Measurements from ENCODE around the gene HAL.

The HAL gene

DNA sequence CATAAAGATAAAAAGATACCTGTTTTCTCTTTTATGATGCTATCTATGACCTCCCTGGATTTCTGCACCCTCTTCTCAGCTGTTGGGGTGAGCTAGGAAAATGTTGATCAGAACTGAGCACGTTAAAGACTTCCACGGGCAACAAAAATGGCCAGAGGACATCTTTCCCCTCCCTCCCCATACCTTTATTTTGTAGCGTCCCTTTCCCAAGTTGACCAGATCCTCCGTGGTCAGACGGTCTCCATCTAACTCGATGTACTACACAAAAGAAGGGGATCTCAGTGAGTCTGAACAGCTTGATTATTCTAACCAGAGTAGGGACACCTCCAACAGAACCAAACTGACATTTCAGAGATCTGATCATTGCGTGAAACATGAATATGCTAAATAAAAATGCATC is 2.2 kb downstream of the HAL start:
- H3K27me3 ChIP-seq (ENCODE audit: control insufficient read depth in 1 of 2, insufficient read depth in 2 of 2, low read length in 2 of 2), result peaks cover 0 to 5% of the 10 kb centered on the region in 2 donors
- H3K27ac ChIP-seq (ENCODE audit: low read depth, low read length), result no peak overlapping the region
- H3K9ac ChIP-seq (ENCODE audit: low read depth in 1 of 2, low read length in 2 of 2), result no peak overlapping the region
- H3K36me3 ChIP-seq (ENCODE audit: control insufficient read depth in 1 of 2, insufficient read depth in 2 of 2, low read length in 2 of 2), result no peaks in the 10 kb centered on the region
- peaks cover 9 to 15% of the 10 kb centered on the region in 2 donors for H3K4me1 ChIP-seq (ENCODE audit: control insufficient read depth in 1 of 2, insufficient read depth in 2 of 2, low read length in 2 of 2)
- no peaks in the 10 kb centered on the region for H3K9me3 ChIP-seq (ENCODE audit: control insufficient read depth in 1 of 2, low read length in 2 of 2)
- H3K4me3 ChIP-seq (ENCODE audit: low read depth in 1 of 2, low read length in 2 of 2), result no peak overlapping the region

DNA sequence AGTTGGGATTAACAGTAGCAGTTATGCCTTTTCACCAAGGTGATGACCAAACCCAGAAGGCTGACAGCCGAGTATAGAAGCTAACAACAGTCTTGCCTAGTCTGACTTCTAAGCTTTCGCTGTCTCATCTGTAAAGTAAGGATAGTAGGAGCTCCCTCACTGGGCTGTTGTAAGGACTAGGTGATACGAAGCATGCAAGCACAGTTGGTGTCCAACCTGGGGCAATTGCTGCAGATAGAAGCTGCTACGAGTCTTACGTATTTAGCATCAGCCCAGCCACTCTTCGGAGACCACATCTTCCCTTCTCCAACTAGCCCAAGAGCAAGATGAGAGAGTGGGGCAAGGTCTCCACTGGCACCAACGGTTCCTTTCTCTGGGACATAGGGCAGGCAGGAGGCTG is 6.0 kb downstream of the HAL start:
- H3K9ac ChIP-seq (ENCODE audit: low read depth in 1 of 2, low read length in 2 of 2), result no peak overlapping the region
- H3K27ac ChIP-seq (ENCODE audit: low read depth, low read length), result no peak overlapping the region
- H3K27me3 ChIP-seq (ENCODE audit: control insufficient read depth in 1 of 2, insufficient read depth in 2 of 2, low read length in 2 of 2), result peaks cover 0 to 5% of the 10 kb centered on the region in 2 donors
- H3K36me3 ChIP-seq (ENCODE audit: control insufficient read depth in 1 of 2, insufficient read depth in 2 of 2, low read length in 2 of 2), result no peaks in the 10 kb centered on the region
- H3K9me3 ChIP-seq (ENCODE audit: control insufficient read depth in 1 of 2, low read length in 2 of 2), result no peaks in the 10 kb centered on the region
- no peaks in the 10 kb centered on the region for H3K4me1 ChIP-seq (ENCODE audit: control insufficient read depth in 1 of 2, insufficient read depth in 2 of 2, low read length in 2 of 2)
- H3K4me3 ChIP-seq (ENCODE audit: low read depth in 1 of 2, low read length in 2 of 2), result no peak overlapping the region

- Histone ChIP-seq H3K36me3 (ENCODE audit: control insufficient read depth in 1 of 2, insufficient read depth in 2 of 2, low read length in 2 of 2) (no peaks in the 10 kb centered on the region), H3K4me1 (ENCODE audit: control insufficient read depth in 1 of 2, insufficient read depth in 2 of 2, low read length in 2 of 2) (no peaks in the 10 kb centered on the region), H3K9me3 (ENCODE audit: control insufficient read depth in 1 of 2, low read length in 2 of 2) (no peaks in the 10 kb centered on the region), H3K4me3 (ENCODE audit: low read depth in 1 of 2, low read length in 2 of 2) (no peak overlapping the region), H3K27ac (ENCODE audit: low read depth, low read length) (no peak overlapping the region), H3K27me3 (ENCODE audit: control insufficient read depth in 1 of 2, insufficient read depth in 2 of 2, low read length in 2 of 2) (peaks cover 0 to 5% of the 10 kb centered on the region in 2 donors), H3K9ac (ENCODE audit: low read depth in 1 of 2, low read length in 2 of 2) (no peak overlapping the region)
Observed at GRCh38 chr12:95989504-95990123, 6.5 kb downstream of the HAL start.

- Histone ChIP-seq H3K27ac (ENCODE audit: low read depth, low read length) (no peak overlapping the region), H3K4me3 (ENCODE audit: low read depth in 1 of 2, low read length in 2 of 2) (no peak overlapping the region), H3K9me3 (ENCODE audit: control insufficient read depth in 1 of 2, low read length in 2 of 2) (no peaks in the 10 kb centered on the region), H3K4me1 (ENCODE audit: control insufficient read depth in 1 of 2, insufficient read depth in 2 of 2, low read length in 2 of 2) (no peaks in the 10 kb centered on the region), H3K9ac (ENCODE audit: low read depth in 1 of 2, low read length in 2 of 2) (no peak overlapping the region), H3K27me3 (ENCODE audit: control insufficient read depth in 1 of 2, insufficient read depth in 2 of 2, low read length in 2 of 2) (peaks cover 0 to 5% of the 10 kb centered on the region in 2 donors), H3K36me3 (ENCODE audit: control insufficient read depth in 1 of 2, insufficient read depth in 2 of 2, low read length in 2 of 2) (no peaks in the 10 kb centered on the region)
Observed at GRCh38 chr12:95988506-95989275, 7.5 kb downstream of the HAL start.

DNA sequence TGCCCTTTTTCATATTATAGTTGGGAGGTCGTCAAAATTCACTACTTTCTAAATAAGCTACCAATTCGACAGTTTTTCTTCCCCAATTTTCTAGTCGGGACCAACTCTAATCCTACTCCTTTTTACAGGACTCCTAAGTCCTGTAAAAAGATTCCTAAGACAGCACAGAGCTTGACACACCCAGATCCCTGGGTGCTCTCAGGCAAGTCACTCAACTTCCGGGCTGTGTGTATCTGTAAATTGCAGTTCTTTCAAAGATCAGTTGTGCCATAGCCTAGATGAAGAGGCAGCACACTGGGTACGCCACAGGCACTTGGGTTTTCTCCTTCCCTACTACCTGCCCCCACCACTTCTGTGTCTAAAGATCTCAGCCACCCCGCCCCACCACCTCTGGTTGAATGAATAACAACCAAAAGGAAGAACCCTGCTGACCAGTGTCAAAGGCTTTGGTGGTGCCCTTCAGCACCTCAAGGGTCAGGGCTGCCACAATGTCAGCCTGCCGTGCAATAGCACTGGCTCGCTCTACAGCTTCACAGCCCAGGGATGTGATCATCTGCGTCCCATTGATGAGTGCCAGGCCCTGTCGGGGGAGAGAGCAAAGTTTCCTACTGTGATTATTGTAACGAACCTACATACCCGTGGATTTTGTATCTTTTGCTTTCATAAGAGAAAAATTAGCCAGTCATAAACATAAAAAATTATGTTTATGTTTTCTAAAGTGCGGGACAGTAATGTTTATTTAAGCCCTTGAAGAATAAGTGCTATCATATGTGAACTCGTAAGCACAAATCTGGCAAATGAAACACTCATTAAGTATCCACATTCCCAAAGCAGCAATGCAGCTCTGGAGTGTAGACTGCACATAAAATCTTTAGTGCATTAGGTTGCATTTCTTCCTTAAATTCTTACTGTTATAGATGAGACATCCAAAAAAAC is 9.2 kb downstream of the HAL start:
- Histone ChIP-seq H3K36me3 (ENCODE audit: control insufficient read depth in 1 of 2, insufficient read depth in 2 of 2, low read length in 2 of 2) (no peaks in the 10 kb centered on the region), H3K4me3 (ENCODE audit: low read depth in 1 of 2, low read length in 2 of 2) (no peak overlapping the region), H3K9me3 (ENCODE audit: control insufficient read depth in 1 of 2, low read length in 2 of 2) (no peaks in the 10 kb centered on the region), H3K27ac (ENCODE audit: low read depth, low read length) (no peak overlapping the region), H3K27me3 (ENCODE audit: control insufficient read depth in 1 of 2, insufficient read depth in 2 of 2, low read length in 2 of 2) (peaks cover 0 to 5% of the 10 kb centered on the region in 2 donors), H3K9ac (ENCODE audit: low read depth in 1 of 2, low read length in 2 of 2) (no peak overlapping the region), H3K4me1 (ENCODE audit: control insufficient read depth in 1 of 2, insufficient read depth in 2 of 2, low read length in 2 of 2) (no peaks in the 10 kb centered on the region)

- H3K4me3 ChIP-seq (ENCODE audit: low read depth in 1 of 2, low read length in 2 of 2), result no peak overlapping the region
- no peak overlapping the region for H3K27ac ChIP-seq (ENCODE audit: low read depth, low read length)
- H3K9me3 ChIP-seq (ENCODE audit: control insufficient read depth in 1 of 2, low read length in 2 of 2), result no peaks in the 10 kb centered on the region
- no peaks in the 10 kb centered on the region for H3K4me1 ChIP-seq (ENCODE audit: control insufficient read depth in 1 of 2, insufficient read depth in 2 of 2, low read length in 2 of 2)
- H3K36me3 ChIP-seq (ENCODE audit: control insufficient read depth in 1 of 2, insufficient read depth in 2 of 2, low read length in 2 of 2), result no peaks in the 10 kb centered on the region
- no peak overlapping the region for H3K9ac ChIP-seq (ENCODE audit: low read depth in 1 of 2, low read length in 2 of 2)
- H3K27me3 ChIP-seq (ENCODE audit: control insufficient read depth in 1 of 2, insufficient read depth in 2 of 2, low read length in 2 of 2), result peaks cover 0 to 4% of the 10 kb centered on the region in 2 donors
Observed at GRCh38 chr12:95984682-95985081, 11.5 kb downstream of the HAL start.

DNA sequence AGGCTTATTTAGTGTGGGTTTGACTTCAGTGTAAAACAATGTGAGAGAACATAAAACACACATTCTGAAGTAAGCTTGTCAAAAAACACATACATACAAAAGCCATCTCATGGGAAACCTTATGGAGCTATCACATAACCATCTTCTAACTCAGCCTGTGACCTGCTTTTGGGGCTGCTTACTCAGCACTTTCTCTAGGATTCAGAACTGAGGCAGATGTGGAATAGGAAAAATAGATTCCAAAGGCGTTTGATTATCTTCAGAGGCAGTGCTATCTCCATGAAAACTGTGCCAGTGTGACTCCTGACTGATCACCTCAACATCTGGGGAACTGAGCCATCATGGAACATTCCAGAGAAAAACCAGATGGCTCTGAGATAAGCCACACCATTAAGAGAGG is 13.5 kb downstream of the HAL start:
- no peaks in the 10 kb centered on the region for H3K36me3 ChIP-seq (ENCODE audit: control insufficient read depth in 1 of 2, insufficient read depth in 2 of 2, low read length in 2 of 2)
- H3K4me3 ChIP-seq (ENCODE audit: low read depth in 1 of 2, low read length in 2 of 2), result no peak overlapping the region
- no peaks in the 10 kb centered on the region for H3K27me3 ChIP-seq (ENCODE audit: control insufficient read depth in 1 of 2, insufficient read depth in 2 of 2, low read length in 2 of 2)
- no peaks in the 10 kb centered on the region for H3K9me3 ChIP-seq (ENCODE audit: control insufficient read depth in 1 of 2, low read length in 2 of 2)
- no peak overlapping the region for H3K9ac ChIP-seq (ENCODE audit: low read depth in 1 of 2, low read length in 2 of 2)
- no peak overlapping the region for H3K27ac ChIP-seq (ENCODE audit: low read depth, low read length)
- H3K4me1 ChIP-seq (ENCODE audit: control insufficient read depth in 1 of 2, insufficient read depth in 2 of 2, low read length in 2 of 2), result no peaks in the 10 kb centered on the region

DNA sequence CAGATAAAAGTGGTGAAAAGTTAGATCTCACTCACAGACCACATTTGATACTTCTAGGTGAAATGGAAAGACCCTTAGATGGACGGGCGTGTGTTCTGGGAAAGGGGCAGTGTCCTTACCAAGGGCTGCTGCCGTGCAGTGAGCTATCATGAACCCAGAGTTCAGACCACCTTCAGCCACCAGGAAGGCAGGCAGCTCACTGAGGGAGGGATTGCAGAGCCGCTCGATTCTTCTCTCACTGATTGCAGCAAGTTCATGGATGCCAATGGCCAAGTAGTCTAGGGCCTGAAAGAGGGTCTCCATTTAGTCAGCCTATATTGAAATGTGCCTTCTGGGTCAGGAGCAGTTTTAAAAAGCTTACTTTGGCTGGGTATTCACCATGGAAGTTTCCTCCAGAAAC is 15.7 kb downstream of the HAL start:
- Histone ChIP-seq H3K27me3 (ENCODE audit: control insufficient read depth in 1 of 2, insufficient read depth in 2 of 2, low read length in 2 of 2) (no peaks in the 10 kb centered on the region), H3K4me3 (ENCODE audit: low read depth in 1 of 2, low read length in 2 of 2) (no peak overlapping the region), H3K36me3 (ENCODE audit: control insufficient read depth in 1 of 2, insufficient read depth in 2 of 2, low read length in 2 of 2) (no peaks in the 10 kb centered on the region), H3K4me1 (ENCODE audit: control insufficient read depth in 1 of 2, insufficient read depth in 2 of 2, low read length in 2 of 2) (no peaks in the 10 kb centered on the region), H3K9me3 (ENCODE audit: control insufficient read depth in 1 of 2, low read length in 2 of 2) (no peaks in the 10 kb centered on the region), H3K9ac (ENCODE audit: low read depth in 1 of 2, low read length in 2 of 2) (no peak overlapping the region), H3K27ac (ENCODE audit: low read depth, low read length) (no peak overlapping the region)

DNA sequence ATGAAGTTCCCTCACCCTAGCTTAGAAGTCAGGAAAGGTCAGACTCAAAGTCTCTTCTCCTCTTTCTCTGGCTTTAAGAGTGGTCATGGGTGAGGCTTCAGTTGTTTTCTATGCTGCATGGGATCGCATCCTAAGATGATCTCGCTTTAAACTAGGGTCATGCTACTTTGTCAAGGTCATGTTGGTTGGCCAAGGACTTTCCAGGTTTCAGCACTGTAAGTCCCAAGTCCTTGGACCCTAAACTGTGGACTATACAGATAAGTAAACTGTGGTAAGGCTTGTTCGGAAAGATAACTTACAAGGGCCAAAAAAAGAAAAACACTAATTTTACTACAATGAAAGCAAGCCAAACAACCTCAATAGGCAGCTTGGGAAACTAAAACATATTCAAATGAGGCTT is 17.4 kb downstream of the HAL start:
- Histone ChIP-seq H3K4me3 (ENCODE audit: low read depth in 1 of 2, low read length in 2 of 2) (no peak overlapping the region), H3K4me1 (ENCODE audit: control insufficient read depth in 1 of 2, insufficient read depth in 2 of 2, low read length in 2 of 2) (peaks cover 5 to 7% of the 10 kb centered on the region in 2 donors), H3K9ac (ENCODE audit: low read depth in 1 of 2, low read length in 2 of 2) (no peak overlapping the region), H3K36me3 (ENCODE audit: control insufficient read depth in 1 of 2, insufficient read depth in 2 of 2, low read length in 2 of 2) (no peaks in the 10 kb centered on the region), H3K9me3 (ENCODE audit: control insufficient read depth in 1 of 2, low read length in 2 of 2) (no peaks in the 10 kb centered on the region), H3K27ac (ENCODE audit: low read depth, low read length) (no peak overlapping the region), H3K27me3 (ENCODE audit: control insufficient read depth in 1 of 2, insufficient read depth in 2 of 2, low read length in 2 of 2) (no peaks in the 10 kb centered on the region)

- Histone ChIP-seq H3K36me3 (ENCODE audit: control insufficient read depth in 1 of 2, insufficient read depth in 2 of 2, low read length in 2 of 2) (no peaks in the 10 kb centered on the region), H3K4me1 (ENCODE audit: control insufficient read depth in 1 of 2, insufficient read depth in 2 of 2, low read length in 2 of 2) (peaks cover 5 to 7% of the 10 kb centered on the region in 2 donors), H3K4me3 (ENCODE audit: low read depth in 1 of 2, low read length in 2 of 2) (no peak overlapping the region), H3K9me3 (ENCODE audit: control insufficient read depth in 1 of 2, low read length in 2 of 2) (no peaks in the 10 kb centered on the region), H3K27me3 (ENCODE audit: control insufficient read depth in 1 of 2, insufficient read depth in 2 of 2, low read length in 2 of 2) (no peaks in the 10 kb centered on the region), H3K27ac (ENCODE audit: low read depth, low read length) (no peak overlapping the region), H3K9ac (ENCODE audit: low read depth in 1 of 2, low read length in 2 of 2) (no peak overlapping the region)
Observed at GRCh38 chr12:95978351-95978750, 17.8 kb downstream of the HAL start.

All from duodenal mucosa (tissue), 2 donors.